A549 (cell line): Measurements from ENCODE around the gene DNAAF3.

Experiments
- BCL3 ChIP-seq: fragments of >200 bp; sonication (Bioruptor Twin); formaldehyde crosslinking; IDR thresholded peaks from 3 replicates; pipeline ENCODE4 v1.6.1; 2016
- BHLHE40 ChIP-seq: IDR thresholded peaks from 2 replicates; pipeline ENCODE4 v1.6.1; 2012; ENCODE audit warnings: low read depth, low read length, inconsistent platforms
- CEBPB ChIP-seq, 2 experiments: fragments of >200 bp in 1 of 2; sonication (Bioruptor Twin) in 1 of 2; formaldehyde crosslinking in 1 of 2; IDR thresholded peaks; 2 replicates each; pipeline ENCODE4 v1.6.1; 2012 to 2016
- CTCF ChIP-seq: fragments of >200 bp; sonication (Bioruptor Twin); formaldehyde crosslinking; IDR thresholded peaks from 3 replicates; pipeline ENCODE4 v1.5.1; 2016
- HDAC2 ChIP-seq: fragments of 200-600 bp; sonication (generic); IDR thresholded peaks from 2 replicates; pipeline ENCODE4 v1.6.1; 2016
- HOXA7 ChIP-seq: fragments of 250-450 bp; sonication (Bioruptor Pico); IDR thresholded peaks from 2 replicates; pipeline ENCODE4 v1.5.0; 2020; ENCODE audit warnings: mild to moderate bottlenecking, moderate library complexity
- MAX ChIP-seq: IDR thresholded peaks from 2 replicates; pipeline ENCODE4 v1.6.1; 2012
- POLR2A ChIP-seq: IDR thresholded peaks from 2 replicates; pipeline ENCODE4 v1.6.1; 2012; ENCODE audit warnings: mild to moderate bottlenecking, low read length
- REST ChIP-seq: fragments of 200-600 bp; sonication (generic); IDR thresholded peaks from 2 replicates; pipeline ENCODE4 v1.6.1; 2016; ENCODE audit warnings: antibody characterized with exemption, mild to moderate bottlenecking, moderate library complexity
- RFX5 ChIP-seq: fragments of 450-650 bp; IDR thresholded peaks from 2 replicates; pipeline ENCODE4 v1.7.1; 2014; ENCODE audit warnings: antibody characterized with exemption, mild to moderate bottlenecking, moderate library complexity
- TP53 ChIP-seq: fragments of 250-450 bp; sonication (Bioruptor Pico); IDR thresholded peaks from 2 replicates; pipeline ENCODE4 v1.5.0; 2021; ENCODE audit warnings: mild to moderate bottlenecking, moderate library complexity
- ZSCAN20 ChIP-seq: fragments of 250-450 bp; sonication (Bioruptor Pico); IDR thresholded peaks from 2 replicates; pipeline ENCODE4 v1.8.0; 2022; ENCODE audit warnings: mild to moderate bottlenecking, moderate library complexity

GRCh38 chr19:55199620-55200204, 33.3 kb upstream of the DNAAF3 start:
- TF ChIP-seq CTCF = no peak
- no peak for TF ChIP-seq POLR2A
- no peak for TF ChIP-seq BCL3
- no peak for TF ChIP-seq RFX5
- no peak for TF ChIP-seq MAX
- no peak for TF ChIP-seq CEBPB (IDR thresholded peaks at IDR 0.05)
- TF ChIP-seq ZSCAN20 (CRISPR knock-in tag) = no peak
- no peak for TF ChIP-seq HOXA7 (CRISPR knock-in tag)
- no peak for TF ChIP-seq REST
- TF ChIP-seq HDAC2 = no peak
- no peak for TF ChIP-seq BHLHE40
- TF ChIP-seq TP53 (CRISPR knock-in tag) = no peak
